Brain microvascular endothelial cell (primary cell): ENCODE data around the gene CACNA1S.

Source experiments
- DNase-seq: peaks from one replicate; pipeline ENCODE4 v3.0.0-alpha.2; 2020
- H3K27ac ChIP-seq: fragments of 250-450 bp; sonication (Bioruptor Pico); 2 replicates; pipeline ENCODE4 v1.5.1; 2020; ENCODE audit warnings: mild to moderate bottlenecking, moderate library complexity
- H3K27me3 ChIP-seq: fragments of 250-450 bp; sonication (Bioruptor Pico); replicated peaks from 2 replicates; pipeline ENCODE4 v1.5.1; 2020; ENCODE audit warnings: mild to moderate bottlenecking
- H3K36me3 ChIP-seq: fragments of 250-450 bp; sonication (Bioruptor Pico); replicated peaks from 2 replicates; pipeline ENCODE4 v1.5.1; 2020; ENCODE audit warnings: mild to moderate bottlenecking
- H3K4me3 ChIP-seq: 2 replicates; pipeline ENCODE4 v1.5.1; 2011; ENCODE audit warnings: low read depth, mild to moderate bottlenecking, control low read depth, low read length, moderate library complexity
- CTCF ChIP-seq: IDR thresholded peaks from 2 replicates; pipeline ENCODE4 v1.5.1; 2011; ENCODE audit warnings: low read depth, mild to moderate bottlenecking, moderate library complexity, low read length, control low read depth, inconsistent platforms; ENCODE audit errors: missing control alignments
- in situ Hi-C: cut with HindIII; loops from 2 replicates; pipeline ENCODE4 v1.10.0; 2017; ENCODE audit warnings: low sequenced_read_pairs, low pct_ligation_motif_present

The CACNA1S gene

GRCh38 chr1:201109651-201110050, 2.6 kb downstream of the CACNA1S start:
- no peak for DNase-seq
- no peak overlapping the region for H3K27ac ChIP-seq
- no peak overlapping the region for H3K4me3 ChIP-seq
- no peaks in the 10 kb centered on the region for H3K36me3 ChIP-seq
- no peak for TF ChIP-seq CTCF
- H3K27me3 ChIP-seq = no peaks in the 10 kb centered on the region
- in situ Hi-C loops = no loop called here

GRCh38 chr1:201108614-201109013, 3.6 kb downstream of the CACNA1S start:
- Histone ChIP-seq H3K4me3 (no peak overlapping the region), H3K27me3 (no peaks in the 10 kb centered on the region), H3K36me3 (no peaks in the 10 kb centered on the region), H3K27ac (no peak overlapping the region)
- TF ChIP-seq CTCF = no peak
- in situ Hi-C loops = no loop called here
- no peak for DNase-seq

- in situ Hi-C loops = no loop called here
- no peaks in the 10 kb centered on the region for H3K36me3 ChIP-seq
- H3K4me3 ChIP-seq = no peak overlapping the region
- no peaks in the 10 kb centered on the region for H3K27me3 ChIP-seq
- no peak for DNase-seq
- TF ChIP-seq CTCF = no peak
- H3K27ac ChIP-seq = no peak overlapping the region
Measured at GRCh38 chr1:201105688-201106087, 6.5 kb downstream of the CACNA1S start.

GRCh38 chr1:201104141-201104540, 8.1 kb downstream of the CACNA1S start:
- in situ Hi-C loops = no loop called here
- H3K27ac ChIP-seq = no peak overlapping the region
- no peak for DNase-seq
- no peak overlapping the region for H3K4me3 ChIP-seq
- no peak for TF ChIP-seq CTCF
- H3K27me3 ChIP-seq = no peaks in the 10 kb centered on the region
- no peaks in the 10 kb centered on the region for H3K36me3 ChIP-seq

- Histone ChIP-seq H3K36me3 (no peaks in the 10 kb centered on the region), H3K4me3 (no peak overlapping the region), H3K27me3 (peaks cover 1% of the 10 kb centered on the region), H3K27ac (no peak overlapping the region)
- DNase-seq = no peak
- TF ChIP-seq CTCF = no peak
- in situ Hi-C loops = no loop called here
Measured at GRCh38 chr1:201103666-201104065, 8.6 kb downstream of the CACNA1S start.

- H3K27me3 ChIP-seq = peaks cover 7% of the 10 kb centered on the region
- no peaks in the 10 kb centered on the region for H3K36me3 ChIP-seq
- in situ Hi-C loops = no loop called here
- no peak for TF ChIP-seq CTCF
- DNase-seq = no peak
- H3K27ac ChIP-seq = no peak overlapping the region
- no peak overlapping the region for H3K4me3 ChIP-seq
Measured at GRCh38 chr1:201100169-201100930, 11.9 kb downstream of the CACNA1S start.
